Stimulated activated naive B cell treated with anti-CD40 and anti-IgM and Interleukin-4, amounts not matched to agents 10 μg/mL and 1 μg/mL and 100 μg/mL, for 72 hours (primary cell): Measurements from ENCODE around the gene DBF4B.

Experiments
- ATAC-seq, 2 donors: fragments of 150-1000 bp; cut with Tn5 transposase; replicated peaks; 2 replicates each; pipeline ENCODE4 v1.10.0; 2021; ENCODE audit warnings: moderate library complexity in 1 of 2
- DNase-seq: peaks from one replicate; pipeline ENCODE4 v3.0.0; 2021
- H3K27ac Mint-ChIP-seq: one replicate; pipeline ENCODE4 v1.8.0; 2022; ENCODE audit warnings: mild to moderate bottlenecking, mixed read lengths
- H3K27me3 Mint-ChIP-seq, 2 donors: one replicate each; pipeline ENCODE4 v1.8.0; 2022; ENCODE audit warnings: mixed read lengths in 2 of 2
- H3K36me3 Mint-ChIP-seq, 2 donors: one replicate each; pipeline ENCODE4 v1.8.0; 2022; ENCODE audit warnings: mixed read lengths in 2 of 2, mild to moderate bottlenecking in 1 of 2
- H3K4me1 Mint-ChIP-seq, 2 donors: one replicate each; pipeline ENCODE4 v1.8.0; 2022; ENCODE audit warnings: mixed read lengths in 2 of 2, mild to moderate bottlenecking in 1 of 2
- H3K4me3 Mint-ChIP-seq, 2 donors: one replicate each; pipeline ENCODE4 v1.8.0; 2022; ENCODE audit warnings: mild to moderate bottlenecking in 2 of 2, mixed read lengths in 2 of 2, moderate library complexity in 1 of 2
- H3K9me3 Mint-ChIP-seq, 2 donors: one replicate each; pipeline ENCODE4 v1.8.0; 2022; ENCODE audit warnings: mixed read lengths in 2 of 2, mild to moderate bottlenecking in 1 of 2

Gene DBF4B

DNA sequence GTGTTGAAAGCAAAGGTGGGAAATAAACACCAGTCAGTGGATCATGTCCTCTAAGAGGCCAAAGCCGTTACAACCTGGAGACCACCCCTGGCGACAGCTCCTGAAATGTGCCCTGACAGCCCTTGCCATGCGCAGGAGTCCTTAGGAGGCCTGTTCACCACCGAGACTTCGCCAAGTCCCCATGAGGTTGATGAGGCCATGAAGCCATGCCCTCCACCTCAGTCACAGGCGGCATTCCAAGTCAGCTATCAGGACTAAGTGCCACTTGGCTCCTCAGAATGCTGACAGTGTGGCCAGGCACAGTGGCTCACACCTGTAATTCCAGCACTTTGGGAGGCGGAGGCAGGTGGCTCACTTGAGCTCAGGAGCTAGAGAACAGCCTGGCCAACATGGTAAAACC lies 77.5 kb downstream of the DBF4B start:
- DNase-seq (no peak), ATAC-seq (no peak)
- H3K9me3 Mint-ChIP-seq, result no peaks in the 10 kb centered on the region
- H3K4me1 Mint-ChIP-seq, result no peaks in the 10 kb centered on the region
- H3K27me3 Mint-ChIP-seq, result peaks cover 5 to 31% of the 10 kb centered on the region in 2 donors
- H3K4me3 Mint-ChIP-seq, result no peak overlapping the region
- no peaks in the 10 kb centered on the region for H3K36me3 Mint-ChIP-seq
- H3K27ac Mint-ChIP-seq, result no peak overlapping the region

DNA sequence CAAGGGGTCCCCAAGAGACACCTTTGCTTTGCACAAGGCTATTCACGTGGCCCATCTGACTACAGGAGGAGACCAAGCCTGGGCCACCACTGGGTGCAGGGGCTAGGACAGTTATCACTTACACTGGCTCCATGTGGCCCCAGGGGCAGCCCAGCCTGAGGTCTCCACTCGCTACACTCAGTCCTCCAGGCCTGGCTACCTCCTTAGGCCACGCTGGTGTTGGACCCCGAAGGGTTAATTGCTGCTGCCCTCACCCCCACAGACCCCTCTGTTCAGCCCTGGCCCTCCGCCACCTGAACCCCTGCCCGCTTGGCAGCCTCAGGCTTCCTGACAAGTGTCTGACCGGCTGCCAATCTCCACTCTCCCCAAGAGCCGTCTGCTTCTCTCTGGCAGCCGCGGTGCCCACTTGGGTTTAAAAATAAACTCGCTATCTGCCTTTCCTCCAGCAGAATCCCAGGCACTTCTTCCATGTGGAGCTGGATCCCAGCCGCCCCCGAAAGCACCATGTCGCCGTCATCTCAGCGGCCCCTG lies 78.2 kb downstream of the DBF4B start:
- Mint-ChIP-seq H3K36me3 (no peaks in the 10 kb centered on the region), H3K27me3 (peaks cover 5 to 29% of the 10 kb centered on the region in 2 donors), H3K4me3 (no peak overlapping the region), H3K27ac (no peak overlapping the region), H3K4me1 (no peaks in the 10 kb centered on the region), H3K9me3 (no peaks in the 10 kb centered on the region)
- ATAC-seq (no peak), DNase-seq (no peak)

DNA sequence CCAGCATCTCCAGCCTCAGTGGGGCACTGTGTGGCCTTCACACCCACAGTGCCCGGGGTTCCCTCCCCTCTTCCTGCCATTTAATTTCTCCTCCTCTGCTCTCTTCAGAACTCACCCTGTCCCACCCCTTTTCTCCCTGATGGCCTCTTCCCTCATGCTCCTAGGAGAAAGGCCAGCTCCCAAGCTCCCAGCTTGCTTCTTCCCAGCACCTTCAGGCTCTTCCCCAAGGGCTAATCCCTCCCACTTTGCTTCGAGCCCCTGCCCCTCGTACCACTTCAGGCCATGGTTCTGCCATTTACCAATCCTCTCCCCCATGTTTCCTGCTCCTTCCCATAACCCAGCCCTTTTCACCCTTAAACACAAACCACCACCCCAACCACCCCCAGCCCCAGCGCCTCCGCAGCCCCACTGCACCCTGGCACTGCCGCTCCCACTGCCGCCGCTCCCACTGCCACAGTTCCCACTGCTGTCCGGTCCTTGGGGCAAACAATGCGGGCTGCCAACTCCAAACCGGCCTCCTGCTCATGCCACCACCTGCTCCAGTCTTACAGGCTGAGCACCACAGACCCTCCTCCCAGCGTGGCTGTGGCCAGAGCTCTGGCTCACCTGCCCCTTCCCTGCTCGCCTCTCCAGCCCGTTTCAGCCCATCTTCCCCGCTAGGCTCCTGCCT lies 78.9 kb downstream of the DBF4B start:
- DNase-seq (no peak), ATAC-seq (no peak)
- Mint-ChIP-seq H3K9me3 (no peaks in the 10 kb centered on the region), H3K36me3 (no peaks in the 10 kb centered on the region), H3K27me3 (peaks cover 5 to 29% of the 10 kb centered on the region in 2 donors), H3K4me1 (no peaks in the 10 kb centered on the region), H3K4me3 (no peak overlapping the region), H3K27ac (no peak overlapping the region)

DNA sequence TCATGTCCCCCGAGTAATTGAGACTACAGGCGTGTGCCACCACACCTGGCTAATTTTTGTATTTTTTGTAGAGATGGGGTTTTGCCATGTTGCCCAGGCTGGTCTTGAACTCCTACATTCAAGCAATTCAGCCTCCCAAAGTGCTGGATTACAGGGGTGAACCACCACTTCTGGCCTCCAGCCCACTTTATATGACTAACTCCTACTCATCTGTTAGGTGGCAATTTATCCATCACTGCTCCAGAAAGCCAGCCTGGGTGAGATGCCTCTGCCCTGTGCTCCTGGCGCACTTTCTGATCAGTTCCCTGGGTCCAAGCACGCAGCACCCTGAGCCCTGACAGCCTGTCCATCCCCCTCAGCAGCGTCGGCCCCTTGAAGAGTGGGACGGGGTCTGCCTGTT lies 79.7 kb downstream of the DBF4B start:
- Mint-ChIP-seq H3K27me3 (peaks cover 5 to 29% of the 10 kb centered on the region in 2 donors), H3K9me3 (no peaks in the 10 kb centered on the region), H3K4me1 (no peaks in the 10 kb centered on the region), H3K27ac (no peak overlapping the region), H3K4me3 (no peak overlapping the region), H3K36me3 (no peaks in the 10 kb centered on the region)
- ATAC-seq (no peak), DNase-seq (no peak)

DNA sequence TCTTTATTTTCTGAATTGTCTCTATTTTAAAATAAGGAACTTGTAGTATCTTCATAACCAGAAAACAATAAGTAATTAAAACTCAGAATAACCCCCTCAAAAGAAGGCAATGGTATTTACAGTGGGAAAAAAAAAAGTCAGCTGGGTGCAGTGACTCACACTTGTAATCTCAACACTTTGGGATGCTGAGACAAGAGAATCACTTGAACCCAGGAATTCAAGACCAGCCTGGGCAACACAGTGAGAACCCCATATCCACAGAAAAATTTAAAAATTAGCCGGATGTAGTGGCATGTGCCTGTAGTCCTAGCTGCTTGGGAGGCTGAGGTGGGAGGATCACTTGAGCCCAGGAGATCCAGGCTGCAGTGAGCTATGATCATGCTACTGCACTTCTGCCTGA lies 83.8 kb downstream of the DBF4B start:
- ATAC-seq, result no peak
- no peaks in the 10 kb centered on the region for H3K9me3 Mint-ChIP-seq
- H3K27me3 Mint-ChIP-seq, result peaks cover 0 to 12% of the 10 kb centered on the region in 2 donors
- no peaks in the 10 kb centered on the region for H3K36me3 Mint-ChIP-seq
- H3K27ac Mint-ChIP-seq, result no peak overlapping the region
- no peak for DNase-seq
- H3K4me1 Mint-ChIP-seq, result peaks cover 0 to 5% of the 10 kb centered on the region in 2 donors
- no peak overlapping the region for H3K4me3 Mint-ChIP-seq

DNA sequence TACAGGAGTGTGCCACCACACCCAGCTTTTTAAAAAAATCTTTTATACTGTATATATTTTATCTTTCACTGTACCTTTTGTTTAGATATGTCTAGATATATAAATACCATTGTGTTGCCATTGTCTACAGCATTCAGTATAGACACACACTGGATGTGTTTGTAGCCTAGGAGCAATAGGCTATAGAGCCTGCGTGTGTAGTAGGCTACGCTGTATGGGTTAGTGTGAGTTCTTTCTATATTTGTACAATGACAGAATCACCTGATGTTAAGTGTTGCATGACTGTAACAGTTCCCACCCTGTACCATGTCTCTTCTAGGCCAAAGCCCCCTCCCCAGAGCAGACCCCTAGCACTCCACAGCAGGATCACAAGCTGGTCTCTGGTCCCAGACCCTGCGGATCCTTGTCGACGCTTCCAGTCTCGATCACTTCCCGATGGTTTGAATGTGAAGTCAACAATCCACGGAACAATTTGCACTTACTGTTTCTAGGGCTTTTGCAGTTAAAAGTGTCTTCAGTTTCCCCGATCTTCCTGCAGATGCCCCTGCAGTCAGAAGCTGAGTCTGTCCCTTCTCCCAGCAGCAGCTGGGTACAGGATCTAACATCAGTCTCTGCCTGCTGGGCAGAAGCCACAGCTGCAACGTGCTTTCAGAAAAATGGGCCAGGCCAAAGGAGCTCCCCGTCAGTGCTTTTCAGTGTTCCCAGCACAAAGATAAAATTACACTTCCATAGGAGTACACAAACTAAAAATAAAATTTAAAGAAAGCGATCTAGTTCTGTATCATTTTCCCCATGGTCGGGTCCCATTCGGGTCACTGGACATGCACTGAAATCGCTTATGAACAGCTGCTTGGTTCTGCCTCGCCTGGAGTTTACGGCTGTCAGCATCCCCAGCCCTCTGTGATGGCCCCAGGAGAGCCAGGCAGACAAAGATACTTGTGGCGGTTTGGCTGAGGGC lies 85.7 kb downstream of the DBF4B start:
- Mint-ChIP-seq H3K4me1 (peaks cover 0 to 5% of the 10 kb centered on the region in 2 donors), H3K9me3 (no peaks in the 10 kb centered on the region), H3K36me3 (no peaks in the 10 kb centered on the region), H3K27me3 (no peaks in the 10 kb centered on the region), H3K4me3 (no peak overlapping the region), H3K27ac (no peak overlapping the region)
- DNase-seq, result no peak
- ATAC-seq, result no peak

DNA sequence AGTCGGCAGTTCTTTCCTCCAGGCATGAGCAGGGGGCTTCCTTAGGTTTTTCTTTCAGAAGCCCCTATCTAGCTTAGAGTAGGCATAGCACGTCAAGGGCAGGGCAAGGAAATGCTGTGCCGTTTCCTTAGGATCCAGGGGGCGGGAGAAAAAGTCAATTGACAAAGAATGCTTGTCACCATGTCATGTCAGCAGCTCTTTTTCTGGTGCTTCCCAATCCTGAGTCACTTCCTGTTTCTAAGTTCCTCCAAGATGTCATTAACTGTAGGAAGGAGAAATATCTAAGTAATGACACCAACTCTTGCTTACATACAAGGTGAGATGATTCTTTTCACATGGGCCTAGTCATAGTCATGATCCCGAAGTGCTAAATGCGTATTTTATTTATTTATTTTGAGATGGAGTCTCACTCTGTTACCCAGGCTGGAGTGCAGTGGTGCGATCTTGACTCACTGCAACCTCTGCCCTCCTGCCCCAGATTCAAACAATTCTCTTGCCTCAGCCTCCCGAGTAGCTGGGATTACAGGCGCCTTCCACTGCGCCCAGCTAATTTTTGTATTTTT lies 86.5 kb downstream of the DBF4B start:
- Mint-ChIP-seq H3K27ac (no peak overlapping the region), H3K4me1 (peaks cover 0 to 5% of the 10 kb centered on the region in 2 donors), H3K4me3 (no peak overlapping the region), H3K27me3 (no peaks in the 10 kb centered on the region), H3K9me3 (no peaks in the 10 kb centered on the region), H3K36me3 (no peaks in the 10 kb centered on the region)
- ATAC-seq (peak in 1 of 2 donors; percentile 46), DNase-seq (no peak)

DNA sequence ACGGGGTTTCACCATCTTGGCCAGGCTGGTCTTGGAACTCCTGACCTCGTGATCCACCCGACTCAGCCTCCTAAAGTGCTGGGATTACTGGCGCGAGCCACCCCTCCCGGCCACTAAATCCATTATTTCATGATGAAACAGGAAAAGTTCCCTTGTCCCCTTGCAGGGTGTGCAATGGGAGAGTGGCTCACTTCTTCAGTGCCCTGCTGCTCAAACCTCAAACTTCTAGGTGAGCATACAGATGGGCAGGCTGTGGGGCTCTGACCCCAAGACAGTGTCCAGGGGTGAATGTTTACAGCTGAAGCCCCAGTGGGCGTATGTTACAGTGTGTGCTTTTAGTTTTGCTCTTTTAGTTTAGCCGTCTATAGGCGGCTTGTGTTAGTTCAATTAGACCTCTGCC lies 87.0 kb downstream of the DBF4B start:
- Mint-ChIP-seq H3K27ac (no peak overlapping the region), H3K36me3 (no peaks in the 10 kb centered on the region), H3K4me1 (peaks cover 0 to 5% of the 10 kb centered on the region in 2 donors), H3K27me3 (no peaks in the 10 kb centered on the region), H3K9me3 (no peaks in the 10 kb centered on the region), H3K4me3 (no peak overlapping the region)
- ATAC-seq (no peak), DNase-seq (no peak)

DNA sequence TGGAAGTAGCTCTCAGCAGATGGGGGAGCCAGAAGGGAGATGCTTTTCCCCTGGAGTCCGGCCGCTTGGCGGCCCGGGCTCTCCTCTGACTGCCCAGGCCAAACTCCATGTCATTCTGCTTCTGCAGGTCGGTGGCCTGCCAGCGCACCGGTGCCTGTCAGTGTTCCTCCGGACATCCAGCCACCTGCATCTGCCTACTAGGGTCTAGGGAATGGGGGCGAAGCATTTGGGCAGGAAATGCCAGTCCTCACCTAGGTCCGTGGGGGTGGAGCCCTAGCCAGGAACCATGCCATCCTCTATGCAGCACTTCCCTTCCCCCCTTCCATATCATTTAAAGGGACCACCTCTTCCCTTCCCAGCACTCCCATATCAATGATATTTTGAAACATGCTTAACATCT lies 87.5 kb downstream of the DBF4B start:
- ATAC-seq, result no peak
- no peaks in the 10 kb centered on the region for H3K9me3 Mint-ChIP-seq
- DNase-seq, result no peak
- H3K27me3 Mint-ChIP-seq, result no peaks in the 10 kb centered on the region
- no peak overlapping the region for H3K27ac Mint-ChIP-seq
- peaks cover 0 to 5% of the 10 kb centered on the region in 2 donors for H3K4me1 Mint-ChIP-seq
- no peaks in the 10 kb centered on the region for H3K36me3 Mint-ChIP-seq
- H3K4me3 Mint-ChIP-seq, result no peak overlapping the region

DNA sequence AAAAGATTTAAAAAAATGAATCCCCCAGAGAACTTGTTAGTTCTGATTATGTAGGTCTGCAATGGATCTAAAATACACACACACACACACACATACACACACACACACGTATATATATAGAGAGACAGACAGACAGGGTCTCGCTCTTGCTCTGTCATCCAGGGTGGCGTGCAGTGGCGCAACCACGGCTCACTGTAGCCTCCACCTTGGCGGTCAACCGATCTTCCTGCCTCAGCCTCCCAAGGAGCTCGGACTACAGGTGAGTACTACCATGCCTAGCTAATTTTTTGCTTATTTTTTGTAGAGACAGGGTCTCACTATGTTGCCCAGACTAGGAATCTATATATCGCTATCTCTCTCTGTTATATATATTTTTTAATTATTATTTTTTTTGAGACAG lies 88.3 kb downstream of the DBF4B start:
- DNase-seq (no peak), ATAC-seq (no peak)
- H3K27ac Mint-ChIP-seq, result no peak overlapping the region
- H3K9me3 Mint-ChIP-seq, result no peaks in the 10 kb centered on the region
- no peaks in the 10 kb centered on the region for H3K27me3 Mint-ChIP-seq
- peaks cover 0 to 5% of the 10 kb centered on the region in 2 donors for H3K4me1 Mint-ChIP-seq
- no peak overlapping the region for H3K4me3 Mint-ChIP-seq
- no peaks in the 10 kb centered on the region for H3K36me3 Mint-ChIP-seq

DNA sequence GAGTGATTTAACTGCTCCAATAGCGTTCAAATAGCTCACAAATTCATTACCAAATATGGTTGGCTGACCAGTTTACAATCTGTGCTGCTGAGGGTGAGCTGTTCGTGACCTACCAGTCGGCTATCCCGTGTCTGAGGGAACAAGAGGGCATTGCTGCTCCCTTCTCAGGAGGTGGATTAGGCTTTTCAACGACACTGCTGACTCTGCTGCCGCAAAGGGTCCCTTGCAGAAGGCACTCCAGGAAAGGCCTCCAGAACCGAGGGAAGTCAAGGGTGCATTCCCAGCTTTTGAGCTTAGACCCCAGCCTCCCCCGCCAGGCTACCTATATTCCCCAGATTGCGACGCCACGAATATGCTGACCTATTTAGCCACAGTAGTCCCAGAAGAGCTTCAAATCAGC lies 89.3 kb downstream of the DBF4B start:
- H3K36me3 Mint-ChIP-seq, result no peaks in the 10 kb centered on the region
- H3K4me1 Mint-ChIP-seq, result peaks cover 0 to 5% of the 10 kb centered on the region in 2 donors
- no peak overlapping the region for H3K27ac Mint-ChIP-seq
- H3K27me3 Mint-ChIP-seq, result no peaks in the 10 kb centered on the region
- no peaks in the 10 kb centered on the region for H3K9me3 Mint-ChIP-seq
- no peak overlapping the region for H3K4me3 Mint-ChIP-seq
- no peak for DNase-seq
- ATAC-seq, result no peak

DNA sequence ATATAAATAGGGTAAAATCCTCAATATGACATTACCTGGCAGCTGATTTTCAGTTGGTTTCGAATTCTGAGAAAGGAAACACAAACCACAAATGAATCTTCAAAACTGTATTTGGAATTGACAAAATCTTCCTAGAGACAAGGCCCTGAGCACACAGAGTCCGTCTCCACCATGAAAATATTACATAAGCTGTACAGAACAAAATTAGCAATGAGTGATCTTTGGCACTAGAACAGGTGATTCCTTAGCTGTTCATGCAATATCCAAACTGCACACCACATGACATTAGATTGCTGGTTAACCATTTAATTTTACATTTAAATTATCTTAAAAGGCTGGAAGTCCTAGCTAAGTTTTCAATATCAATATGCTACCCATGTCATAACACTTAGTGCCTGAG lies 89.9 kb downstream of the DBF4B start:
- no peaks in the 10 kb centered on the region for H3K36me3 Mint-ChIP-seq
- ATAC-seq (no peak), DNase-seq (no peak)
- H3K9me3 Mint-ChIP-seq, result no peaks in the 10 kb centered on the region
- no peak overlapping the region for H3K4me3 Mint-ChIP-seq
- no peak overlapping the region for H3K27ac Mint-ChIP-seq
- H3K4me1 Mint-ChIP-seq, result peaks cover 0 to 5% of the 10 kb centered on the region in 2 donors
- no peaks in the 10 kb centered on the region for H3K27me3 Mint-ChIP-seq
